T-helper 17 cell (primary cell): ENCODE results near the gene HLA-DRB1. TPM values are rescaled to one million over a fixed set of nuclear protein-coding genes. Genes with fewer than 3 reads are reported as not detected.
"Not testable (repeated sequence)": the region's sequence is repeated elsewhere in the genome, so short reads cannot be mapped to it uniquely, and the experiment has no call there.

Experiments used
- ATAC-seq: fragments of 150-1000 bp; cut with Tn5 transposase; 2 replicates; pipeline ENCODE4 v1.10.0; 2021; ENCODE audit warnings: mild to moderate bottlenecking, moderate library complexity
- DNase-seq, 3 donors: peaks; one replicate each; pipeline versions ENCODE4 v3.0.0 to v3.0.0-alpha.2; 2020 to 2021
- H3K9me3 ChIP-seq: one replicate; pipeline ENCODE4 v1.7.0; 2013; ENCODE audit warnings: low read length, mild to moderate bottlenecking; ENCODE audit not compliant: control insufficient read depth, poor library complexity, severe bottlenecking
- H3K27ac Mint-ChIP-seq: one replicate; pipeline ENCODE4 v1.8.0; 2022; ENCODE audit warnings: mild to moderate bottlenecking, moderate library complexity, mixed read lengths
- H3K27me3 Mint-ChIP-seq: one replicate; pipeline ENCODE4 v1.8.0; 2022; ENCODE audit warnings: mixed read lengths
- H3K36me3 Mint-ChIP-seq: one replicate; pipeline ENCODE4 v1.8.0; 2022; ENCODE audit warnings: low read depth, mixed read lengths
- H3K4me1 Mint-ChIP-seq: one replicate; pipeline ENCODE4 v1.8.0; 2022; ENCODE audit warnings: mild to moderate bottlenecking, mixed read lengths
- H3K4me3 Mint-ChIP-seq: one replicate; pipeline ENCODE4 v1.8.0; 2022; ENCODE audit warnings: mild to moderate bottlenecking, moderate library complexity, mixed read lengths
- total RNA-seq, 4 donors: library from RNA in 2 of 4; stranded (reverse) in 2 of 4; gene quantifications; one replicate each; pipeline ENCODE4 v1.2.3 and lab custom pipeline; 2022 to 2026

Gene HLA-DRB1
- total RNA-seq, 2 donors from 2014 or later = 39.8 to 46.5 TPM

DNA sequence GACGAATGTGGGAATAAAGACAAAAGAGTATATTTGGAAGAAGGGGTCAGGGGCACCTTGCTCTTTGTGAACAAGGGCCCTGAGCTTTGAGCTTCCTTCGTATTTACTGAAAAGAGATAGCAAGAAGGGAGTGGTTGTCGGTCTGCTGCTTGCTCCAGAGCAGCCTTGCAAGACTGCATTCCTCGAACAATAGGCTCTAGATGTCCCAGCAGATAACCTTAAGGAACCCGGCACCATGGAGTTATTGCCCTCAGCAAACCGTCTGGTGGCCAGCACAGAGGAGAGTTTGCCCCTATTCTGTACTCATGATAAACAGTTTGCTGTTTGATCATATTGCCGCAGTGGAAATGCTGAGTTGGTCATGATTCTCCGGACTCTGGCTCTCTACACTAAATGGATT is 22.7 kb downstream of the HLA-DRB1 start:
- no peak overlapping the region for H3K27ac Mint-ChIP-seq
- ATAC-seq (no peak), DNase-seq (no peak)
- no peaks in the 10 kb centered on the region for H3K36me3 Mint-ChIP-seq
- H3K4me3 Mint-ChIP-seq = no peak overlapping the region
- peaks cover 5% of the 10 kb centered on the region for H3K27me3 Mint-ChIP-seq
- H3K9me3 ChIP-seq = no peaks in the 10 kb centered on the region
- H3K4me1 Mint-ChIP-seq = no peaks in the 10 kb centered on the region

DNA sequence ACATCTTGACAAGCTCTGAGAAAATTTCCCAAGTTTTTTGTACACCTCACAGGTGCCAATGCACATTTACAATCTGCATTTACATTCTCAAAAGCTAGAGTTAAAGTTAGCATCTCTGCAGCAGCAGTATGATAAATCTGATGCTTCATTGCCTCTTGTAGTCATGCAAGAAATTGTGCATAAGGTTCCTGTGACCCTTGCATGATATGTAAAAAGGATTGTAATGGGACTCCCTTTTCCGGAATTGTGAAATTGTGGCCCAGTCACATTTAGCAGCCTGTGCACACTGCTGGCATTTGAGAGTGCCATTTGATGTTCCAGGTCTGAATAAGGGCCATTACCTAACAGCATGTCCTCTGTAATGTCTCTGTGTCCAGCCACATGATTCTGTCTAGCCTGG is 24.1 kb downstream of the HLA-DRB1 start:
- H3K4me1 Mint-ChIP-seq = no peaks in the 10 kb centered on the region
- H3K36me3 Mint-ChIP-seq = no peaks in the 10 kb centered on the region
- no peak for DNase-seq
- no peak overlapping the region for H3K27ac Mint-ChIP-seq
- peaks cover 3% of the 10 kb centered on the region for H3K27me3 Mint-ChIP-seq
- no peak for ATAC-seq
- H3K9me3 ChIP-seq = no peaks in the 10 kb centered on the region
- H3K4me3 Mint-ChIP-seq = no peak overlapping the region

DNA sequence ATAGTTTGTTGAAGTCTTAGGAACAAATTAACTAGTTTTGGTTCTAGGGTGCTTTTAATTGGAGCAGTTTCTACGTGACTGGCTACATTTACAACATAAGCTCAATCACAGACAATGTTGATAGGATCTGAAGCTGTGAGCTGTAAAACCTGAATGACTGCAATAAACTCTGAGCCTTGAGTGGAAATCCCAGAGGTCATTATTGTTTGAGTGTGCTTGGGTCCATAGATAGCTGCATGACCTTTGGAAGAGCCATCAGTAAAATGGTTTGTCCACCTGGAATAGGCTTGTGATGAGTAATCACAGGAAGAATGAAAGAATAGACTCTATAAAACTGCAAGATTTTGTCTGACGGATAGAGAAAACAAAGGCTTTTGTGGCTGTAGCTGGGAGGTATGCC is 26.7 kb downstream of the HLA-DRB1 start:
- H3K9me3 ChIP-seq = no peaks in the 10 kb centered on the region
- Mint-ChIP-seq H3K4me1 (peaks cover 4% of the 10 kb centered on the region), H3K36me3 (peaks cover 3% of the 10 kb centered on the region), H3K27ac (no peak overlapping the region), H3K4me3 (no peak overlapping the region), H3K27me3 (peaks cover 7% of the 10 kb centered on the region)
- no peak for DNase-seq
- no peak for ATAC-seq

DNA sequence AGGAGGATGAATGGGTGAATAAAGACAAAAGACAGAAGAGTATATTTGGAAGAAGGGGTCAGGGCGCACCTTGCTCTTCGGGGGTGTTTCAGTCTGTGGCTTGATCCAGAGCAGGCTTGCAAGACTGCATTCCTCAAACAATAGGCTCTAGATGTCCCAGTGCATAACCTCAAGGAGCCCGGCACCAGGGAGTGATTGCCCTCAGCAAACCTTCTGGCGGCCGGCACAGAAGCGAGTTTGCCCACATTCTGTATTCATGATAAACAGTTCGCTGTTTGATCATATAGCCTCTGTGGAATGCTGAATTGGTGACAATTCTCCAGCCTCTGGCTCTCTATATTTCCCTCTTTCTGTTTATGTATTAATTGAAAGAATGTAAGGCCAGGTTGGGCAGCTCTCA is 29.9 kb downstream of the HLA-DRB1 start:
- no peaks in the 10 kb centered on the region for H3K9me3 ChIP-seq
- ATAC-seq (no peak), DNase-seq (no peak)
- Mint-ChIP-seq H3K4me3 (no peak overlapping the region), H3K27me3 (peaks cover 7% of the 10 kb centered on the region), H3K27ac (no peak overlapping the region), H3K4me1 (peaks cover 4% of the 10 kb centered on the region), H3K36me3 (peaks cover 3% of the 10 kb centered on the region)

DNA sequence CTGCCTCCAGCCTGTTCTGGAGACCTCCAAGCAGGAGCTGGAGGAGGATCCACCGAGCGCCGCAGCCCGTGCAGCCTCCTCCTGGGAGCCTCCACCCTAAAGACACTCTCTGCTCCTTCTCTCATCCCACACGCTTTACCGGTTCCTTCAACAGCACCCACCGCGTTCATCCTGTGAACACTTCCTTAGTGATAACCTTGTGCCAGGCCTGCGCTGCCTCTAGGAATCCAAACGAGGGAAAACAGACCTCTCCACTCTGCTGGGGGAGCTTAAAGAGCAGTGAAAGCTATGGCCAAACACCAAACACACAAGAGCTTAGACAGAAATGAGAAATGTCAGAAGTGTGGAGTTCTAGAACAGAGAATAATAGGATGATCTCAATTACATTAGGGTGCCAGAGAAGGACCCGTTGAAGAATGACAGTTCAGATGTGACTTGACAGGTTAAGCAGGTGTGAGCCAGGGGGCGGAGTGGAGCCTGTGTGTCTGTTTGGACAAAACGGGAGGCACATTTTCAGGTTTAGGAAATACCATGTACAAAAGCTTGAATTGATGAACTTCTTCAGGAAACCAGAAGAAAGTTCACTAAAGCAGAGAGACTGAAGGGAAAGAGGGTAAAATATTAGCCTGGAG is 31.1 kb downstream of the HLA-DRB1 start:
- no peak for ATAC-seq
- no peak for DNase-seq

DNA sequence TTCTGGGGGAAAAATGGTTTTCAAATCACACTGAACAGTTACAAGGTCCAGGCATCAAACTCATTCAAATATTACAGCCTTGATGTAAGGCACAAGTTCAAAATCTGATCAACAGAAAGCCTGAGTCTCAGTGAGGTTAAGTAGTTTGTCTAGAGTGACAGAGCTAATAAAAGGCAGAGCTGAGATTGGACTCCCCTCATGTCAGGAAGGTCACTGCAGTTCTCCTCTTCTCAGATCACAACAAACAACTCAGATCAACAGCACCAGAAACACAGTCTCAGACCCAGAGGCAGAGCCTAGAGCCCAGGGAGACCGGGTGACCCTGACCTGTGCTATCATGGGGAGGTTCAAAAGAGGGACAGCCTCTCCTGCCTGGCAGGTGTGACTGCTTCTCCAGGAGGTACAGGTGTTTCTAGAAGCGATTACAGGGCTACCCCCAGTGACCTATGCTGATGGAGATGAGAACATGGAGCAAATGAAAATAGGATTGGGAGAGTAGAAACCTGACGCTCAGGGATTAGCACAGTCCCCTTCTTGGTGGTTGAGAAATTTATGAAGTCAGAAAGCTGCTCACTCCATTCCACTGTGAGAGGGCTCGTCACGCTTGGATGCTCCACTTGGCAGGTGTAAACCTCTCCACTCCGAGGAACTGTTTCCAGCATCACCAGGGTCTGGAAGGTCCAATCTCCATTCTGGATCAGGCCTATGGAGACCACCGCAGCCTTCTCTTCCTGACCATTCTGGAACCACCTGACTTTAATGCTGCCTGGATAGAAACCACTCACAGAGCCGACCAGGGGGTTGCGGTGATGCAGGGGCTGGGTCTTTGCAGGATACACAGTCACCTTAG is 35.3 kb downstream of the HLA-DRB1 start:
- no peaks in the 10 kb centered on the region for H3K9me3 ChIP-seq
- Mint-ChIP-seq H3K27ac (no peak overlapping the region), H3K4me3 (no peak overlapping the region), H3K4me1 (peaks cover 4% of the 10 kb centered on the region), H3K36me3 (peaks cover 6% of the 10 kb centered on the region), H3K27me3 (peaks cover 21% of the 10 kb centered on the region)
- ATAC-seq (no peak), DNase-seq (no peak)

More for the DNA sequence above, 31.1 kb downstream of the HLA-DRB1 start:
- Mint-ChIP-seq H3K36me3 (peaks cover 3% of the 10 kb centered on the region), H3K27me3 (peaks cover 7% of the 10 kb centered on the region), H3K4me3 (peak overlapping the region; percentile 67), H3K27ac (no peak overlapping the region), H3K4me1 (peaks cover 4% of the 10 kb centered on the region)
- H3K9me3 ChIP-seq = no peaks in the 10 kb centered on the region

DNA sequence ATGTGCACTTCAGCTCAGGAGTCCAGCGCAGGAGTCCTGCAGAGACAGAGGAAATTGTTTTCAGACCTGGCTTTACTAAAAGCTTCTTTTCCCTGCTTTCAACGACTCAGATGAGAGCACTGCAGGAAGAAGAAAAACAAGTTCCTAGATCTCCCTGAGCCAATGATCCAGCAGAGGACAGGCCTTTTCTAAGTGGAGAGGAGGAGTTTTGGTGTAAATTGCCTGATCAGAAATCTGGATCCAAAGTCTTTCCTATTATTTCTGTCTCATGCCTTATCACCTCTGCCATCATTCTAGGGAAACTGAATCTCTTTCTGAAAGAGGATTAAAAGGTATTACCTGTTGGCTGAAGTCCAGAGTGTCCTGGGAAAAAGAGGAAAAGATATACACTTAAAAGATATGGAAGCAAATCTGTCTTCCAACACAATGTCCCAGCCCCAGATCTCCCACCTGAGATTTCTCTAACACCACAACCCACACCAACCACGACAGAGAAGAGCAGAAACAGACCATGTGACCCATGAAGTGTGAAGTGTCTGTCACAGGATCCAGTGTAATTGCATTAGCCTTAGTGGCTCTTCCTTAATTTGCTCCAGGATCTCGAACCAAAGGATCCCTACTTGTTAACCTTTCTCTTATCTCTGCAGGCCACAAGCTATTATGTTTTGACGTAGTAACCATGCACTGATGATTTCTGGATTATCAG is 36.5 kb downstream of the HLA-DRB1 start:
- no peaks in the 10 kb centered on the region for H3K9me3 ChIP-seq
- H3K36me3 Mint-ChIP-seq = peaks cover 3% of the 10 kb centered on the region
- no peaks in the 10 kb centered on the region for H3K4me1 Mint-ChIP-seq
- H3K27ac Mint-ChIP-seq = no peak overlapping the region
- ATAC-seq (no peak), DNase-seq (no peak)
- H3K27me3 Mint-ChIP-seq = peaks cover 13% of the 10 kb centered on the region
- no peak overlapping the region for H3K4me3 Mint-ChIP-seq

DNA sequence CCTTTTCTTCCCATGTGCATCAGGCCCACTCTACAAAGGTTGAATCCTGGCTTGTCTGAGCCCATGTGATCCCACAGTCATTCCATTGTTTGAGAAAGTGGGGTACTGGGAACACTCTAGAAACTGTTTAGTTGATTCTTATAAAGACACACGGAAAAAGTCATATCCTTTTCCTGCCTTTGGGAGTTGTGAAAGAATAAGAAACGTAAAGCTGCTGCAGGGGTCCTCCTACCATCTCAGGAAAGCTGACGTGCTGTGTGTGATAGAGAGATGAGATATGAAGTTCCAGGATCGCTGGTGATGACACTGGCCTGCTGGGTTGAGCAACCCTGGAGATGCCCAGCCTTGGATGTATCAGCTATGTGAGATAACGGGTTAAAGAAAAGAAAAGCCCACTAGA is 38.2 kb downstream of the HLA-DRB1 start:
- no peak overlapping the region for H3K4me3 Mint-ChIP-seq
- H3K27ac Mint-ChIP-seq = no peak overlapping the region
- peaks cover 13% of the 10 kb centered on the region for H3K27me3 Mint-ChIP-seq
- H3K36me3 Mint-ChIP-seq = peaks cover 3% of the 10 kb centered on the region
- no peaks in the 10 kb centered on the region for H3K4me1 Mint-ChIP-seq
- no peaks in the 10 kb centered on the region for H3K9me3 ChIP-seq
- ATAC-seq (no peak), DNase-seq (no peak)

DNA sequence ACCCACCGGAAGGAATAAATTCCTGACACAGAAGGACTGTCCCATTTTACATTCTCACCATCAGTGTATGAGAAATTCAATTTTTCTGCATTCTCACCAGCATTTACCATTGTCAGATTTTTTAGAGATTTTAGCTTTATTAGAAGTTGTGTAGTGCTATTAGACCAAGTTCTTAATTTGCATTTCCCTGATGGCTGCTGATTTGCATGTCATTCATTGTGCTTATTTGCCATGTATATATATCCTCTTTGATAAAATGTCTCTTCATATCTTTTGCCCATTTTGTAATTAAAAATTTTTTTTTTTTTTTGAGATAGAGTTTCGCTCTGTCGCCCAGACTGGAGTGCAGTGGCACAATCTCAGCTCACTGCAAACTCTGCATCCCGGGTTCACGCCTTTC is 49.8 kb downstream of the HLA-DRB1 start:
- Mint-ChIP-seq H3K4me3 (no peak overlapping the region), H3K27me3 (peaks cover 7% of the 10 kb centered on the region), H3K27ac (no peak overlapping the region), H3K36me3 (no peaks in the 10 kb centered on the region), H3K4me1 (no peaks in the 10 kb centered on the region)
- ATAC-seq (no peak), DNase-seq (no peak)
- H3K9me3 ChIP-seq = no peaks in the 10 kb centered on the region

DNA sequence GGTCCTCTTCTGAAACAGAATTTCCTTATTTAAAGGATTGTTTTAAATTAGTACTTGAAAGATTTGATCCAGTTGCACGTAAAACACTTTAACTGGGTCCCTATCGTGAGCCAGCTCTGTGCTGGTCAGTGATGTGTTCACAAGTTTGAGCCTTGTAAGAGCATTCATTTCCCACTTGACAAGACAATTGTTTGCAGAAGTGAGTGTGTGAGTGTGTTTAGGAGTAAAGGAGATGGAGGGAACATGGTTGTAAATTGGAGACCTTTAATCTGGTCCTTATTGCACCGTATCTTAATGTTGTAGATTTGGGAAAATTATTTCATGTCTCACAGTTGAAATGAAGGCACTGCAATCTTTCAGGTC is 59.2 kb downstream of the HLA-DRB1 start:
- DNase-seq, H3K4me3 Mint-ChIP-seq, H3K9me3 ChIP-seq, H3K27me3 Mint-ChIP-seq, H3K4me1 Mint-ChIP-seq, H3K27ac Mint-ChIP-seq, H3K36me3 Mint-ChIP-seq: not testable (repeated sequence)
- peak; percentile 27 for ATAC-seq

DNA sequence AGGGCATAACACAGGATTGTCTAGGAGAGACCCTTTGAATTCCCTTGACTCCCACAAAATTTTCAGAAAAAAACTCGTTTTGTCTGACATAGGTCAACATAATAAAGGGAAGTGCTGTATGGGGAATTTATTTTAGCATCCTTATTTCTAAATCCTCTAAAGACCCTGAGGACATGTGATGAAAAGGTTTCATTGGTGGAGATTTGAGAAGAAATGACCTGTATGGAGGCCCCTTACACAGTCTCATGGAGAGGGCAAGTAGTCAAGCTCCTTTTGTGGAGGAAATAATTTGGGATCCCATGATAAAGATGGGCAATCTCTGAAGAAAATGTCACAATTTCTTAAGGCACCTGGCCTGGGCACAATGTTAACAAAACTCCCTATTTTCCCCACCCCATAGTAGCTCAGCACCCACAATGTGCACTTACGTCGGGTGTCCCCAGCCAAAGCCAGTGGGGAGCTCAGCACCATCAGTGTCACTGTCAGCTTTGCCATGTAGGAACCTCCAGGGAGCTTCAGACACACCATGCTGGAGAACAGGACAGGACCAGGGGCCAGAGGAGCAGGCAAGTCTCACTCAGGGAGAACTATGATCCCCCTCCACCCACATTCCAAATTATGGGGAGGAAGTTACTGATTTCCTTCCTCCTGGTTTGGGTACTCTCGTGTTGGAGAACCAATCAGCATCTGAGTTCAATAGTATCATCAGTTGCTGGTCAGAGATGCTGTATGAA is 59.8 kb downstream of the HLA-DRB1 start, which contains the start of gene HLA-DRB5:
Gene HLA-DRB5 (minus strand): TSS at position 591 of the 734 bp plus-strand sequence. CDS start 63 bp downstream, at position 528.
- H3K4me1 Mint-ChIP-seq = no peaks in the 10 kb centered on the region
- H3K4me3 Mint-ChIP-seq = peak within 1 kb of the TSS; percentile 39
- ATAC-seq = peak; percentile 71
- no peaks in the 10 kb centered on the region for H3K36me3 Mint-ChIP-seq
- H3K27ac Mint-ChIP-seq = no peak within 1 kb of the TSS
- DNase-seq = peak in 1 of 3 donors; percentile 10
- H3K9me3 ChIP-seq = no peaks in the 10 kb centered on the region
- H3K27me3 Mint-ChIP-seq = no peaks in the 10 kb centered on the region
